ENCODE measurements around the gene JMJD4.

The JMJD4 gene

DNA sequence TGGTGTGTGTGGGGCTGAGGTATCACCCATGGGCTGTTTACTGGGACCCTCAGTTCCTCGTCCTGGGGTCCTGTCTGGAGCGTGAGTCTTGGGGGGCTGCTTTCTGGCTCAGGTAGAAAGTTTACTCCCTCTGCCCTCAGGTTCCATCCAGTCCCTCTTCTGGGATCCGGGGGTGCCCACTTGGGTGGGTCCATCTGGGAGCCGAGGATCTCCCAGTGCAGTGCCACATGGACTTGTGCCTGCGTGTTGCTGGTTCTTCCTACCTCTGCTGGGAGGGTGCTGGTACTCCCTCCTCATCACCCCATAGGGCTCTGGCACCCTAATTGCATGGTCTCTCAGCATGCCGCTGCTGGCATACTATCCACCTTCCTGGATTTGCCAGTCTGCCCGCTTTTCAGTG is 14.1 kb upstream of the JMJD4 start:
- no peak for DNase-seq

DNA sequence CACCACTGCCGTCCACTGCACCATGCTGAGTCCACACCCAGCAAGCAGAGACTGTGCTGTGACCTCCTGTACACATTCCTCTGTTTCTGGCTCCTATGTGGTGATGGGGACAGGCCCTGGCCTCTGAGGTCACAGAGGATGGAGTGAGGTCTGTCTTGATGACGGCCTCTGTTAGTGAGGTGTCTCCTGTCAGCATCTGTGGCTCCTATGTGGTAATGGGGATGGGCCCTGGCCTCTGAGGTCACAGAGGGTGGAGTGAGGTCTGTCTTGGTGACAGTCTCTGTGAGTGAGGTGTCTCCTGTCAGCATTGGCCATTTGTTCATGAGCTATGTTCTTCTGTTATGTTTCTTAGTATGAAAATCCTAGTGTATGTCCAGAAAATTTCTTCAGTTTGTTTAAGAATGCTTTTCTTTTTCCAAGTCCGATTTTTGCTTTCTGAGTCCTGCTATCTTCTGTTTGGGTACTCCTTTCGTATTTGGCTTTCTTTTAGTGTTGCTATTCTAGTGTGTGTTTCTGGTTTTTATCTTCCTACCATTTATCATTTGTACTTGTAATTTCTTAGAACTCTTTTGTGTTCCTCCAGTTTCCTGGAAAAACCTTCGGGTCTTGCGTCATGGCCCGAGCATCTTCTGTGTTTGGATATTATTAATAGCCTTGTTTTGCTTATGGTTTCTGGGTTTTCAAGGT is 13.5 kb upstream of the JMJD4 start:
- no peak for DNase-seq

DNA sequence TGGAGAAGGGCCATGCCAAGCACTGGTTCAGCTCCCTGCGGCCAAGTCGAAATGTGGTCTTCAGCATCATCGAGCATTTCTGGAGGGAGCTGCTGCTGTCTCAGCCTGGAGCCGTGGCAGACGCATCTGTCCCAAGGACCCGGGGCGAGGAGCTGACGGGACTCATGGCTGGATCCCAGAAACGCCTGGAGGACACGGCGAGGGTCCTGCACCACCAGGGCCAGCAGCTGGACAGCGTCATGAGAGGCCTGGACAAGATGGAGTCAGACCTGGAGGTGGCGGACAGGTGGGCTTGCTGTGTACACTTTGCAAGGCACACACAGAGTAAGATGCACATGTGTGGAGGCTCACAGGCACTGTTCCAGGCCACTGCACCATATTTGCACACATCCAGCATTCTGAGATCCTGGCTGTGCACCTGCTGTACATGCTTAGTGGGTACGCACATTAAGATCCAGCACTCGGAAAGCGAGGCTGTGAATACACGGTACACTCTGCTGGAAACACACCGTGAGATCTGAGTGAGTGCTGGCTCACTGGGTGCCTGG is 12.9 kb upstream of the JMJD4 start:
- no peak for DNase-seq

DNA sequence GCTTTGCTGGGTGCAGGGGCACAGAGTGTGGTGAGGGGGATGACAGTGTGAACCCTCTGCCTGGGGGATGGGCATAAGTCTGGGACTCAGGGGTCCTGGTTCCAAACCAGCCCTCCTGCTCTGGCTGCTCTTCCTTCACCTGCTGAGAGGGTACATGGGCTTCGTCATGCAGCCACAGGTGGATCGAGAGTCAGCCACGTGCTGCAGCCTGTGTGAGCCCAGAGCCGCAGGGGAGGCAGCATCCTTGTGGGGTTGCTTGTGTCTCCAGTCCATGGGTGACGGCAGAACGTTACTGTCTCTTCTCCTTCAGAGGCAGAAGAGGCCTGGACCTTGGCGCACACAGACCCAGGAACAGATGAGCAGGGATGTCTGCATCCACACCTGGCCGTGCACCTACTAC is 12.3 kb upstream of the JMJD4 start:
- DNase-seq = no peak

DNA sequence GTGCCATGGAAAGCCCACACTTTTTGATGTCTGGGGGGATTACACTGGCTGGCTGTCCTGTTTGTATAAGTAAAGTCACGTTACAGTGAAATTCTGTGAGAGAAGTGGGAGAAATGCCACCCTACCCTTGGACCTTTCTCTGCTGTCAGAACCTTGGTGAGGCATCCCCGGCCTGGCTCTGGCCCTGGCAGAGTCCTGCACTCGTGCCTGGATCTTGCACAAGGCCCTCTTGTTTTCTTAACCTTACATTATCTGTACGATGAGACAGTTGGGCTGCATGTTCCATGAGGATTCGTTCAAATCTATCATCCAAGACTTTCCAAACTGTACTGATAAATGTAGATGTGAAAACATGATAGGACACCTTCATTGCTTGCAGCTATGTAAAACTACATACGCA is 11.6 kb upstream of the JMJD4 start:
- DNase-seq = no peak

DNA sequence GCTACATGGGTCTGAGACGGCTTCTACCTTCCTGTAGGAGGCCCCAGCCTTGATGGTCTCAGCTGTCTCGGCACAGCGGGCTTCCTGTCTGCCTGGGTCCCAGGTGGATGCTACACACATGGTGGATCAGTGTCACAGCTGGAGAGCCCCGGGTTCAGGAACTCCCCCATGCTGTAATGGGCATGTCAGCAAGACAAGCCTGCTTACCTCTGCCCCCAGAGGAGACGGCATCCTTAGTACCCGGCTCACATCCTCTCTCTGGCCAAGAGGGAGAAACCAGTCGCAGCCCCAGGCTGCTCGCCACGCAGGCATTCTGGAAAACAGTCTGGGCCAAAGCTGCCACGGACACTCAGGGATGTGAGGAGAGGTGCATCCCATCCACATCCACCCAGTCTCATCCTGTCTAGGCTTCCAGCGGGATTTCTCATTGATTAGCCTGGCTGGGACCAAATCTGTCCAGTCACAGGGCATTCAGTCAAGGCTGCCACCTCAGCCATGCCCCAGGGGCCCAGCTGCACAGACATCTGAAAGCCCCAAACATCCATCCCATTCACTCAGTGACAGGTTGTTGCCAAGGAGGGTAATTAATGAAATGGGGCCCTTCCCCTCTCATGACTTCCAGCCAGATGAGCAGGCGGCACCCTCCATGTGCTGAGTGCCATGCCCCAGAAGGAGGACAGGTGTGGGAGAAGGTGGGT is 10.6 kb upstream of the JMJD4 start:
- no peak for DNase-seq

DNA sequence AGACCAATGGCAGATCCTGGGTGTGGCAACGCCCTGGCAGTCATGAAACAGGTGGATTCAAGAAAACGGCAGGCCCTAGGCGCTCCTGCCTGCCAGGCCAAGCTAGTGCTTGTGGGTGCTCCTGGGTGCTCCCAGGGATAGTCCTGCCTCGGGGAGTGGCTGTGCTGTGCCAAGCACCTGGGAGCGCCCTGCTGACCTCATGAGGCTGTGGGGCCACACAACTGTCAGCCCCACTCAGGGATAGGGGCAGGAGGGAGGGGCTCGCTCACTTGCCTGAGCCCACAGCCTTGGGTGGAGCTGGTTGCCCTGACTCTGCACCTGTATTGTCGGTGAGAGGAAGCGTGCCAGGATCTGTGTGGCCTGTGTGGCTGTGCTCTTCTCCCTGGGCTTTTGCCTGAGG is 9.6 kb upstream of the JMJD4 start:
- DNase-seq = no peak

DNA sequence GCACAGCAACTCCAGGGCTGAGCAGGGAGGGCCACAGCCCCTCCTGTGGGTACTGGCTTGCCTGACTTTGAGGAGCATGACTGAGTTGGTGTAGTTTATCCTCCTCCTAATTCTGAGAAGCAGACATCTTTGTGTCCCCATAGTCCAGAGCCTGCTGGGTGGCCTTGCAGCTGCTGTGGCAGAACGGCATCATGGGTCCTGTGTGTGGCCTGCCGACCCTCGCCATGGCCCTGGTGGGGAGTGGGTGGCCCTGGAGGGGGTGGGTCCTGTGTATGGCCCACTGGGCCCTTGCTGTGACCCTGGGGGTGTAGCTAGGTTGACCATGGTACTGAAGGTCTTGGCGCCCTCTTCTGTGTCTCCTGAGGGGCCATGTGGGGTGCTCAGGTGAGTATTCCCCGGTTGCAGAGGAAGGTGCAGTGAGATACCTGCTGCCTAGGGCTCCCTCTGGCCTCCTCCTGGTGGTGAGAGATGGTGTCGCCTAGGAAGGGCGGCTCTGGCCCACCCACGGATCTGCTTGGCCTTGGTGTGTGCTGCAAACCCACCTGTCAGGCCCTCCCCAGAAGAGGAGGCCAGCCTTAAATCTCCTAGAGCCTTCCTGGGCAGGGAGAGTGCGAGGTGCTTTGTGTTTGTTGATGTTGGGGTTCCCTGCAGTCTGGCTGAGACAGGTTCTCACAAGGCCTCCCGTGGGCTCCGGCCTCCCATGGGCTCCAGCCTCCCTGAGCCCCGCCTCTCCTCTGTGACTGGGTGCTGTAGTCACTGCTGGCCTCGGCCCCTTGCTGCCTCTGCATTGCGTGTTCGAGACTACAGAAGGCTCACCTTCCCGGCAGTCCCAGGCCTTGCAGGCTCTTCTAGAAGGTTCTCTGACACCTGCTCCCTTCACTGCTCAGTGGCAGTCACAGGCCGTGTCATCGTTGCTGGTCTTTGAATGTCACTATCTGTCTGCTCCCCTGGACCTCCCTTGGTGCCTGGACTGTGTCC is 7.9 kb upstream of the JMJD4 start:
- DNase-seq = no peak

DNA sequence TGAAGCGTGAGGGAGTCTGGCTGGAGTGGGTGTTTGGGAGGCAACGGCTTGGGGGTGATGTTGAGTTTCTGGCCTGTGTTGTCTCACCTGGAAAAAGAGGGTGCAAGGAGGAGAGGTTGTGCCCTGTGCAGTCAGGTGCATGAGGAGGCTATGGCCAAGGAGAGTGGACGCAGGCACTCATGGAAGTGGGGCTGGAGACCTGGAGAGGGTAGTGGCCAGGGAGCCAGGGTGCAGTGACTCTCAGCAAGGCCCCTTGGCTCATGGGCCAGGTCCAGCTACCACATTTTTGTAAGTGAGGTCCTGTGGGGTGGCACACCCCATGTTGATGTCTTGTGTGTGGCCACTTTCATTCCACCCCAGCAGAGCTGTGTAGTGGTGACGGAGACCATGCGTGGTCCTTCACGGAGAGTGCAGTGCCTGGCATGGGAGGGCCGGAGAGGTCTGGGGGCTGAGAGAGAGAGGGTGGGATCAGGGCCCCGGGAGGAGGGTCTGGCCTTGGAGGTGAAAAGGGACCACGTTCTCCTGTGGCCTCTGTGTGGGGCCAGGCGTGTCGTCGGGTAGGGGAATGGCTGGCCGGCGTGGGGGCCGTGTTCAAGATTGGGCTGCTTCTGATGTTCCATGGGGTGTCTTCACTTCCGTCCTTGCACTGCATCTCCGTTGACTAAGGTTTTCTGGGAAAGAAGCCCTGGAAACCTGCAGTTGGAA is 6.2 kb upstream of the JMJD4 start:
- DNase-seq = no peak

DNA sequence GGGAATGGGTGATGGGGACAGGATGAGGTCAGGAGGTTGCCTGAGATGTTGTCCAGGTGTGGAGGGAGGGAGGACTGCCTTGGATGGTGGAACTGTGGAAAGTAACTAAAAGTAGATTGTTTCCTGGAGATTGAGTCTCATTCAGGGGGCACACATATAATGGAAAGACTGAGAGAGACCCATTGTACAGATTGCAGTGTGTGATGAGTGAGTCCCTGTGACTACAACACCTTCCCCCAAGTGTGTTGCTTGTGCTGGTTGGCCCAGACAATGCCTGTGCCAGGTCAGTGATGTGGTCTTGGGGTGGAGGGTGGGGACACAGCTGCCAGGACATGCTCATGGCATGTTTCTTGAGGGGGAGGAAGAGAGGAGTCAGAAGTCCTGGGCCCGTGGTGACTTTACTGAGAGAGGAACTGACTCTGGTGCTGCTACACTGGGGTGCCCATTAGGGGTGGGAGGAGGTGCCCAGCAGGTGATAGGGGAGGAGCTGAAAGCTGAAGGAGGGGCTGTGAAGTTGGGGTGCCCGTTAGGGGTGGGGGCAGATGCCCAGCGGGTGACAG is 5.4 kb upstream of the JMJD4 start:
- no peak for DNase-seq

DNA sequence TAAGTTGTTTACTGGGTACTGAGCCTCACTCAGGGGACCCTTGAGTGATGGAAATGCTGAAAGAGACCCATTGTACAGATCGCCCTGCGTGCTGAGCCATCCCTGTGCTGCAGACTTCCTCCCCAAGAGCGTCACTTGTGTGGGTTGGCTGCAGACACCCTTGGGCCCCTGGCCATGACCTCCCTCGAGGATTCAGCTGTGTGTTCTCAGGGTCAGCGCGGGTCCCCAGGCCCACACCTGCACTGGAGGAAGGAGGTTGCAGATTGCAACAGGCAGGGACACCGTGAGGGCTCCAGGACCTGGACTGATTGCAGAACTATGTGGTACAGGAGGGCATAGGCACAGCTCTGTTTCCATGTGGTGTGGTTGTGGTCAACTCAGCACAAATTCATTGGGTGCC is 4.5 kb upstream of the JMJD4 start:
- no peak for DNase-seq

DNA sequence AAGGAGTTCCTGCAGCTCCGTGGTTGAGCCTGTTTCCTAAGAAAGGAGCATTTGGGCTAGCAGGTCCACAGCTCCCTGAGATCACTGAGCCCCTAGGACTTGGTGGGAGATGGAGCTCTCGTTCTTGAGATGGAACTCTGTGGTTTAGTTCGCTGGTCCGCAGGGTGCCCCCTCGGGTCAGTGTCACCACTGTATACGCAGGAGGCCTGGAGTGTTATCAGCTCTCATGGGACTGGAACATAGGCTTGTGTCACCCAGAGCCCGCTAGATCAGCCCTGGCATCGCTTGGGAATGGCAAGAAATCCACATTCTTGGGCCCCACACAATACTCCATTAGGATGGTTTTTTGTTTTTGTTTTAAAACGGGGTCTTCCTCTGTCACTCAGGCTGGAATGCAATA is 3.7 kb upstream of the JMJD4 start:
- DNase-seq = no peak

DNA sequence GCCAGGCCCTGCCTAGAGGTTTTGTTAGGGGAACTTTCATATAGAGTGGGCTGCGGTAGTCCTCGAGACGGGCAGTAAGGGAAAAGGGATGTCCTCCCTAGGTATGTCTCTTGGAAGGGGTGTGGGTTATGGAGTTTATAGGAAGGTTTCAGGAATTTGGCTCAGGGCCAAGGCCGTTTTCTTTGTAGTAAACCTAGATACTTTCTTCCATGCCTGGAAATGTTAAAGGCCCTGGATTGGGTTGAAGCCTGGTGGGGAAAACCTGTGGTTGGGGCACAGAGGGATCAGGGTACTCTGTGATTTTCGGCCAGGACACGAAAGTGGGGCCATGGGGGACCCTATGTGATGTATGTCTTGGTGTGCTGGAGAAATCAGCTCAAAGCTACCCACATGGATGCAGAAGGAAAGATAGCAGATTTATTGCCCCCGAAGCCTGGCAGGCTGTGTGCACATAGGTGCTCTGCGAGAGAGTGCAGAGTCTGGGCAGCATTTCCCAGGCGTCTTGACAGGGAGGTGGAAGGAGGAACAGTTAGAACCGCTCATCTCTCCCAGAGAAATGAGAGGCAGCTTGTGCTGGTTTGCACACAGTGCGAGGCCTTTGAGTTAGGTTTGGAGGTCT is 1.8 kb upstream of the JMJD4 start:
- no peak for DNase-seq

DNA sequence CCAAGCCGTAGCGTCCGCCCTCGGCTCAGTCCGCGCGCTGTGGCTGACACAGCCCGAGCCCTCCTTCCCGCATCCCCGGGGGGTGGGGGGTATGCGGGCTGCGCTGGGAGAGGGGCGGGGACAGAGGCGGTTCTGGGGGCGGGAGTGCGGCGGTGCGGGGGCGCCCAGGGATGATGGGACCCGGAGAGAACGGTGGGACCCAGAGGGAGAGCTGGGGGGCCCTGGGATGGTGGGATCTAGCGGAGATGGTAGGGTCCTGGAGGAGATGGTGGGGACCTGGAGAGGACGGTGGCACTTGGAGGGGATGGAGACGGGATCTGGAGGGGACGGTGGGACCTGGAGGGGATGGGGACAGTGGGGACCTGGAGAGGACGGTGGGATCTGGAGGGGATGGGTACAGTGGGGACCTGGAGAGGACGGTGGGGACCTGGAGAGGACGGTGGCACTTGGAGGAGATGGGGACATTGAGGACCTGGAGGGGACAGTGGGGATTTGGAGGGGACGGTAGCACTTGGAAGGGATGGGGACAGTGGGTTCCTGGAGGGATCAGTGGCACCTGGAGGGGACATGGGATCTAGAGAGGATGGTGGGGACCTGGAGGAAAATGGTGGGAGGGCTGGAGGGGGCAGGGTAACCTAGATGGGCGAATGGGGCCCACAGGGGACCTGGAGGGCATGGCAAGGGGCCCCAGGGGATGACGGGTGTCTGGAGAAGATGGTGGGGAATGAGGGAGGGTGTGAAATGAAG is 610 bp upstream of the JMJD4 start:
- DNase-seq = no peak

DNA sequence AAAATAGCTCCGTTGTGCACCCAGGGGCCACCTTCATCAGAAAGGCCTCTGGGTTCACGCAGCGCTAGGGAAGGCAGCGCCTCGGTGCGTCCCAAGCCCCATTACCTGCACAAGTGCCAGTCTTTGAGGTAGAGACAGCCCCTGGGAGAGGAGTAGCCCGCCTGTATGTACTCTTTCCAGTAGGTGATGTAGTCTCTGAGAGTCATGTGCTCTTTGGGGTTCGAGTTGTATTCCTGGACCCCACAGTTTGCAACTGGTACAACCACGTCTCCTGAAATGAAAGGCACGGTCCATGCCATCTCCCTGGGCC is 601 bp downstream of the JMJD4 start:
- no peak for DNase-seq

DNA sequence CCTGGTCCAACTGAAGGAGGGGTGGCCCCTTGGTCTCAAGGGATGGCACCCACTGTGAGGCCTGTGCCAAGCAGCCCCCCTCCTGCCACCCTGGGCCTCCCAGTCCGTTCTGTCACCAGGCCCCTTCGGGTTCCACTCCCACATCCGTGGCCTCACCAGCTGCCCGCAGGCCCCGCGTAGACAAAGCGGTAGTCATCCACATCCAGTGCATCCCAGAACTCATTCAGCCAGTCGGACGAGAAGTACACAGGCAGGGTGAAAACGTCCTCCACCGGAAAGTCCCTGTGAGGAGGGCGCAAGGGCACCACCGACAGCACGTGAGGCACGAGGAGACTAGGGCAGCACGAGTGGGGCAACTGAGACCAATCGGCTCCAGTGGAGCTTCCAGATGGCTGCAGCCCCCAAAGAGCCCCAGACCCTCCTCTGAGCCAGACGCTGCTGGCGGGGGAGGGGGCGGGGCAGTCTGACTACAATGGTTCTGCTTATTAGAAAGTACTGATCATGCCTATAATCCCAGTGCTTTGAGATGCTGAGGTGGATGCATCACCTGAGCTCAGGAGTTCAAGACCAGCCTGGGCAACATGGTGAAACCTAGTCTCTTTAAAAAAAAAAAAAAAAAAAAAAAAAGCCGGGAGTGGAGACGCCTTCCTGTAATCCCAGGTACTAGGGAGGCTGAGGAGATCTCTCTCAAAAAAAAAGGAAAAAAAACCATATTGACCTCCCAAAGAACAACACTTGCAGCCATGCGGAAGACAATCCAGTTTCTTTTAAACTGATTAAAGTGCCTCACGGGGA is 1.2 kb downstream of the JMJD4 start:
- no peak for DNase-seq

DNA sequence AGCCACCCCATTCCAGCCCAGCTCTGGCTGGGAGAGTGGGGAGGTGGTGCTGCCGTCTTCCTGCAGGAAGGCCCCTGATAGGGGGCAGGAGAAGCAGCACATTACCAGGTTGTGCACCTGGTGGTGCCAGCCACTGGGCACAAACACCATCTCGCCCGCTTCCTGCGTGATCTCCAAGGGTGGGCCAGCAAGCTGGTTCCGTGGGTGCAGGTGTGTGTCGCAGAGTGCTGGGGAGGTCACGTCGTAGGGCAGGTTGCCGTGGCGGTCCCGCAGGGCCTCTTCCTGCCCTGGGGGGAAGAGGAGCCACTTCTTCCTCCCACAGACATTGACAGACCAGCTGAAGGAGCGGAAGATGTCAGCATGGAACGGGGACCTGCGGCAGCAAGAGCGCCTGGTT is 1.8 kb downstream of the JMJD4 start:
- no peak for DNase-seq

DNA sequence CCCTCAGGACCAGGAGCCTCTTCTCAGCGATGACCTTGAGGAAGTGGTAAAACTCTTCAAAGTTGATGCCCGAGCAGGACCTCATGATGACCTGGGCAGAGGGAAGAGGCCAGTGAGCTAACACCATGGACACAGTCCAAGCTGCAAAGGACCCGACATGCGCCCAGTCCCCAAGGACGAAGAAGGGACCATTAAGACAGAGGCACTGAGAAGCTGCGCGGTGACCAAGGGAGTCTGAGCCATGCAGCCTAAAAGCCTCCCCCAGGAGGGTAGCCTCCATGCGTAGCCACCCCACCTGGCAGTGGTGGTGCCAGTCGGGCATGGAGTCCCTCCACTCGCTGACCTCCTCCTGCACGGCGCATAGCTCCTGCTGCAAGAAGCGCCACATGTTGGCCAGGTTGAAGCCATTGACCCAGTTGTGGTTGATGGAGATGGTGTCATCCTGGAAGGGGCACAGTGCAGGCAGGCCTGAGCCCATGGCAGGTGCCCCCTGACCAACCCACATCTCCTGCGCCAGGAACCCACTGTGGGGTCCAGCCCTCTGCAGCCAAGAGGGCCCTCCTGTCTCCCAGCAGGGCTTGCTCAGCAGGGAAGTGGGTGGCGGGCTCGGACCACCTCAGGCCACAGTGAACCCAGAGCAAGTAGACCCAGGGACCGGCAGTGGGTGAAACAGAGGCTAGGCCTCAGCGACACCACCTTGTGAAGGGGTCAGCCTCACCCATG is 2.4 kb downstream of the JMJD4 start:
- no peak for DNase-seq

DNA sequence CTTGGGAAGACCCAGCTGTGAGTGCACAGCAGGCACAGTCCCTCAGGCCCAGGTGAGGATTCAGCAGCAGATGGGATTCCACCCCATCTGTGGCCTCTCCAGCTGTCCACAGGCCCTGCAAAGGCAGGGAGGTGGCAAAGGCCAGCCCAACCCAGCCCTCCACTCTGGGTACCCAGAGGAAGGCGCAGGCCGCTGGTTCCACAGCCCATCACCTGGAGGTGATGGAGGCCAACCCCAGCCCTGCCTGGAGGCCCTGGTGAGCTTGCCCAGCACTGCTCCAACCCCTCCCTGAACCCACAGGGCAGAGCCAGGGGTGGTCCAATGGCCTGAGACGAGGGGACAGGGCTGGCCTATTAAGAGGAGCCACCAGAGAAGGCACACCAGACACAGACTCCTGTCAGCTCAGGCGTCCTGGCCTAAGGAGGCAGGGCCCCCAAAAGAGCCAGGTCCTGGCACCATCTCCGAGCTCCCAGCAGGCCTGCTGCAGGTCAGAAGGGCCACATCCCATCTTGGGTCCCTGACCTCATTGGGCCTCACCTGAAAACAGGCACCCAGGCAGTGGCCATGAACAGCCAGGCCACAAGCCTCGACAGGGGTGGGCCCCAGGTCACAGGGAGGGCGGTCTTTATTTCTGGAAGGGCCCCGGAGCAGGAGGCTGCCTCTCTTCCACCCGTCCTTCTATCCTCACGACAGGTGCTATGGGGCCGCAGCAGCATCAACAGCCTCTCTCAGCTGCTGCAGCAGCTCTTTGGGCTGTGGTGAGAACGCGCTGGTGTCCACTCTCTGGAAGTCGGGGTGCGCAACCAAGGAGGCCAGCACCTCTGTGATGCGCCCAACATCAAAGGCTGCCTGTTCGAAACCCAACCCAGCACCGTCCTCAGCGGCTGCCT is 3.2 kb downstream of the JMJD4 start:
- no peak for DNase-seq

Data from NCI-H748 treated with DMSO at 0.1 percent for 48 hours (cell line).